Ammon's horn (tissue), 1 donor: Measurements from ENCODE around the gene CD40LG.

Experiments
- DNase-seq: peaks from one replicate; pipeline ENCODE4 v3.0.0-alpha.2; 2016; ENCODE audit warnings: low spot score

The CD40LG gene

GRCh38 chrX:136650811-136651210 is 2.9 kb downstream of the CD40LG start:
- no peak for DNase-seq

- no peak for DNase-seq
Measured at GRCh38 chrX:136652822-136653723, 5.1 kb downstream of the CD40LG start.

DNA sequence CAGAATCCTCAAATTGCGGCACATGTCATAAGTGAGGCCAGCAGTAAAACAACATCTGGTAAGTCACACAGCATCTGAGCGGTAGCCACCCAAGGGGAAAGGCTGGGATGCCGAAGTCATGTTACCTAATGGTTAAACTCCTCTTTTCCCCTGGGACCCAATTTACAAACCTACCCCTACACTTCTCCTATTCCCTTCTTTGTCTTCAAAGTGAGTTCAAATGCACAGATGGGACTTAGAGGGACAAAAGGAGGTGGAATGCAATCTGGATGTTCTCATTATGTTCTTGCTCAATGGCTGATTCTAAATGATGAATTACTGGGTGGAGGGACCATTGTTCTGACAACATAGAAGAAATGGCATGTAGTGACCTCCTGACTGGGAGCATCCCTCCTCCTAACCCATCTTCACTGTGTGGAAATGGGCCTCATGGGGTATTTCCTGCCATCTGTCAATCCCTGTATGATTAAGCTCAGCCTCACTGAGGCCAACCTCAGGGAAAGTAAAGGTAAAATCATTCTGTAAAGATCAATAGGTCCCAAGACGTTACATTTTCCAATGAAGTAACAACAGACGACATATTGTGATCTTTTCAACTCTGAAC is 8.5 kb downstream of the CD40LG start:
- no peak for DNase-seq

DNA sequence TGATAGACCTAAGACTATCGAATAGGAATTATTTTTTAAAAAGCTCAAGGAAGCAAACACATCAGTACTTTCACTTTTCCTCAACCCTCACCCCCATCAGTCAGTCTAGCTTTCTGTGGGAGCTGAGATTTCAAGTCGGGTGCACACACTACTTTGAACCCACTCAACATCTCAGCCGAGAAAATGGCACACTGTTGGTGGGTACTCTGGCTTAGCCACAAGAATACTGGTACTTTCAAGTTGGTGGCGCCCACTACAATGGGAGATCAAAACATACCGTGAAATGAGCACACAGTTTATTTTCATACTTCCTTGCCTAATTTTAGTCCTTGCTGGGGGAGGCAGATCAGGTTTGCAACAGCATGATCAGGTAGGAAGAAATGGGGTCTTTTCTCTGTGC is 10.2 kb downstream of the CD40LG start:
- DNase-seq = no peak

- no peak for DNase-seq
Measured at GRCh38 chrX:136659174-136659573, 11.2 kb downstream of the CD40LG start.

GRCh38 chrX:136660896-136661295 is 12.9 kb downstream of the CD40LG start:
- DNase-seq = no peak

DNA sequence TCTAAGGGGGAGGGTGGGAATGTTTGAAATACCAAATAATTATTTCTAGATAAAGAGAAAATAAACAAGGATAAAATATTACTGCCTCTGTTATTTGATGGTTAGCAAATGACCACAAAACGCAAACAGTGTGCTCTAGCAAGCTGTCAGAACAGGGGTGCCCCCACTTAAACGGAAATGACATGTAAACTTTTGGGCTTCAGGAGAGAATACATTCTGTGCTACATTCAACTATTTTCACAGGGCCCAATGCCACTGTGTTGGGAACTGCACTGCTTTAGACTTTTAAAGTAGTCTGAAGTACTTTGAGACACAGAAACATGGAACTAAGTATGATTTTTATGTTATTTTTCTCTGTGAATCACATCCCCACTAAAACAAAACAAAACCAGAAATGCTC is 14.1 kb downstream of the CD40LG start:
- DNase-seq = no peak

DNA sequence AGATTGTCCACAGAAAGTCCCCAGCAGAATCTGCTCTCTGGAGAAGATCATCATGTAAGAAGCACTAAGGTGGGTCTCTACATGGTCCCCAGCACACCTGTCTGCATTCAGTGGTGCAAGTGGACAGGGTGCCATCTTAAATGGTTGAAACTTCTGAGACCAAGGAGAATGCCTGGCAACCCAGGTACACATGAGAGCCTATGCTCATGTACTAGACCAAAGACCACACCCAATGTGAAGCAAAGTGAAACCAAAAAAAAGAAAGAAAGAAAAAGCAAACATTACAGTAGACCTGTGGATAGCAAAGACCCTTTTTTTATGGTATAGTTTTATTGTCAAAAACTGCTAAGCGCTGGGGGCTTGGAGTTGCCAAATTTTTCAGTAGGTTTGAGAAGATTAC is 15.0 kb downstream of the CD40LG start:
- no peak for DNase-seq

DNA sequence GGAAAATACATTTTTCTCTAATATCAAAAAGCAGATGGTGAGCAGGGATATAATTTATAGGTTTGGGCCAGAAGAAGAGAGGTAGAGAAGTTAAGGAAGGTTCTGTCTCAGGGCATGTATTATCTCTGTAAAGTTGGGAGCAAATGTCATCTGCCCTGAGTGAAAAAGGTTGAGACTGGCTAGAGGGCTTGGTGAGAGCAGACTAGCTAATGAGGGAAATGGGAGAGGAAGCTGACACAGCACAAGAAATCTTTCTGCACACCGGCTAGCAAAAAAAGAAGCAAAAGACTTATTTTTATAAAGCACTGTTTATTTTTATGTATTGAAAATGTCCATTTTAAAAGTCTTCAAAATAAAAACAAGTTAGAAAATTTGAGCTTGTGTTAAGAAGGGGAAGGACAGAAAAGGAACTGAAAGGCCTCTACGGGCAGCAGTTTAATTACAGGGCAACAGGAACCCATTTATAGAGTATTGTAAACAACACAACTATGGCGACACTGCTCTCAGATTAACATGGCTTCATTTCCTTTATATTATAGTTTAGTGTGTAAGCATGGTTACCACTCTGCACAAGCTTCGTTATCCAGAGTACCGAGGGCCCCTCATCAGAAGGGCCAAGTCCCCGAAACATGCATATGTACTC is 17.4 kb downstream of the CD40LG start:
- no peak for DNase-seq

GRCh38 chrX:136666088-136666487 is 18.1 kb downstream of the CD40LG start:
- DNase-seq = peak; percentile 5

DNA sequence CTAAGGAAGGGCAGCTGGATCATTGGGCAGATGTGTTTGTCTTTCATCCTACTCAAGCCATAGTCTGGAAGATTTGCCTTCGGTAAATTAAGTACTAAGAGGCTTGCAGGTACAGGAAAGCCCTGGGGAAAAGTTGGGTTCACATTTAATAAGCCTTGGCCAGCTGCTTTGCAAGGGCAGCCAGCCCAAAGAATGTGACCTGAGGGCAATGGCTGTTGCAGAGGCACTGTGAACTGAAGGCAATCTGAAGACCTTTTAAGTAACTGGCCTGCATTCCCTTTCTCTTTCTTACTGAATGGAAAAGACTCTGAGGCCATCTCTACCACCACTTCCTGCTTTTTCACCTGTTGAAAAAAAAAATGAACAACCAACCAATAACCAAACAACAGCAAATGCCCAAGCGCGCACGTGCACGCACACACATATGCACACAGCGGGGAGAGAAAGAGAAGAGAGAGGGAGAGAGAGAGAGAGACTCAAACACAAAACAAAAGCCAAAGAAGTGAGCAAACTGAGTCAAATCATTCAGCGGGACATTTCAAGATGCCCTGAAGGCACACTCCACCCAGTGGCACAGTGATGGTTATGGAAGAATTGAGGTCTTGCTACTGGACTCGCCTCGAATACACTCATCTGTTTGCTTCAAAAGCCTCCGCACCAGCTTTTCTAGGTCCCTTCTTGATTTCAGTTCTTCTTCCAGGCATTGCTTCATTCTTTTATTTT is 19.6 kb downstream of the CD40LG start:
- no peak for DNase-seq

DNA sequence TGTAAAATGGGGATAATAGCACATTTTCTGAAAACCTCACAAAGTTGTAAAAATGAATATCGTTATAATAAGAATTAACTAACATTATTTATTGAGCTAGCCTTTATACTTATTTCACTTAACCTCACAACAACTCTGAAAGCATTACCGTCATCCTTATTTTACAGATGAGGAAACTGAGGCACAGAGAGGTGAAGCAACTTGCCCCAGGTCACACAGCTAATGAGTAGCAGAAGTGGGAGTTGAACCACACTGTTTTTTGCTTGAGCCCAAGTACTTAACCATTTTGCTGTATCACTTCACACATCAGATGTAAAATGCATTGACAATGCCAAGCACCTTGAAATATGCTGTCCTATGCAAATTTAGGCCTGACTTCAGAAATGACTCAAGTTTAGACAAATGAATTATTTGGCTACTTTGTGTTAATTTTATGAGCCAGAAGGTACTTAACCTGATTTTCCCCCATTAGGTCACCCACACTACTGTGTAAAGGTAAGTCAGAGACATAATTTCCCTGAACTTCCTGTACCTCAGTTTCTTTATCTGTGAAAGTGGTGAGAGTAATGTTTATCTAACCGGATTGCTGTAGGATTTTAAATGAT is 23.1 kb downstream of the CD40LG start:
- DNase-seq = no peak

- DNase-seq = no peak
Measured at GRCh38 chrX:136674270-136674985, 26.5 kb downstream of the CD40LG start.

DNA sequence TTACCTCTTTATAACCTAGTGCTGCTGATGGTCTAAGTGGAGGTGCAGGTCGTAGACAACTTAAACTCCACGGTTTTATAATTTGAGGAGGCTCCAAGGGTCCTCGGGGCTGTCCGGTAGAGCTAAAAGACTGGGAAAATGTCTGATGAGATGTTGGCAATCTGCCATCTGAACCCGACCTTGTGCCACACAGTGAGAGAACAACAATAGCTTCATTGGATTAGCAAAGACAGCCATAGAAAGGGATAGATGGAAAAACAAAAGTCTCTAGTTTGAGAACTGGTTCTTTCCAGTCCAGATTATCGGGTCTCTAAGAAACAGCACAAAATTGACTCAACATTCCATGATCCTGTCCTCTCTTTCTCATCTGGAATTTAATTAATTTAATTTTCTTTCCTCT is 31.6 kb downstream of the CD40LG start:
- DNase-seq = no peak

DNA sequence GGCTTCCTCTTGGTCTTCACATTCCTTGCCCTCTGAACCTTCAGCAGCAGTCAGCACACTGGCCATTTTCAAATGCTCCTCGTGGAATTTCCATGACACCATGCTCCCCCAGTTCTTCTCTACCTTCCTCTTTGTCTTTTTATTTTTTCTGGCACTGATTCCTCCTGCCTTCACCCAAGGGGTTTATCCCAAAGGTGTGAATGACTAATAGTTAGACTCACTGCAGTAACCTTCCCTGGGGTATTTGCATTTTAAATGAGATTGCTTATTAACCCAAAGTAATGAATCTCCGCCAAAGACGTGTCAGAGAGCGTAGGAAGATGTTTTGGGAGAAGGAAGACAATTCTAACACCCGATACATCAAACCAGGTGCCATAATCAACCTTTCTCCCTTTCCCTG is 36.2 kb downstream of the CD40LG start:
- no peak for DNase-seq

- no peak for DNase-seq
Measured at GRCh38 chrX:136687457-136687856, 39.5 kb downstream of the CD40LG start.

DNA sequence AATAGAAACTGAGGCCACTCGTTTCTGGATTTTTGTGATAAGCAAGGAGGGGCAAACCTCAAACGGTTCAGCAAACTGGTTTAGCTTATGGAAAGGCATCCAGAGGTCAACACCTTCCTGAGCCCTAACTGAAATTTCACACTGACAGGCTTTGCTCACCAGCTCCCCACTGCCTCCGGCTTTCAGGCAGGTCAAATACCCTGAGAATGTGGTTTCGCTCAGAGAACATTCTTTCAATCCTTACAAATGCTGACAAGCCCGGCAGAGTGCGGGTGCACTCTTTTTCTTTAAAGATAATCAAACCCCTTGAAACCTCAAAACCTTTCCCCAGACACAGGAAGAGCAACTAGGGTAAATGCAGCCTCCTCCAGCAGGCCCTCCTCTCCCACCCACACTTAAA is 41.5 kb downstream of the CD40LG start:
- no peak for DNase-seq

GRCh38 chrX:136691028-136691809 is 43.3 kb downstream of the CD40LG start:
- no peak for DNase-seq

- no peak for DNase-seq
Measured at GRCh38 chrX:136692271-136692670, 44.3 kb downstream of the CD40LG start.

DNA sequence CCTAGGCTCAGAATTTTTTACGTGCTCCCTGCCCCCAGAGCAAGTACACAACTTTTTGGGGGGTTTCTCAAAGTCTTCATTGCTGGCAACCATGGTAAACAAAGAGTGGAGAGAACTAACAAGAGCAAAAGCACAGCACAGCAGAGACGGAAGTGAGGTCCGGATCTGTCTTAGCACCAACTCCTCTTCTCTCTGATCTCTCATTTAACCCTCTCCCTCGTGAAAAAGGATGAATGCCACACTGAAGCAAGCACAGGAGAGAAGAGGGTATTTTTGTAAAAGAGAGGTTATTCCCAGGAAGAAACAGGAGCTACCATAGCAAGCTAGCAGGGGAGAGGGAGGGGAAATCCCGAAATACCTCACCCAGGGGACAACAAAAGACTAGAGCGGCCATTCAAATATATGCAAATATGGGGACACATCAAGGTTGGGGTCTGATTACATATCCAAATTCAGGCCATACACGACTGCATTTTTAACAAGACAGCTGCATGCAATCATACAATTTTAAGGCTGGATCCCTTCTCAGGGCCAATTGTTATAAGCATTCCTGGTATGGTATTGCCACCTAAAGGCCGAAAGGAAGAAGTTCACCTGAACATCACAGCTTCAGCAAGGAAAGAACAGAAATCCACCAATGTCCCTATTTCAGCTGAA is 46.6 kb downstream of the CD40LG start:
- peak; percentile 47 for DNase-seq
